Measurements from ENCODE around the gene PBX4.

- TF ChIP-seq POLR2A (IDR thresholded peaks at IDR 0.05): no peak
- TF ChIP-seq, protein P1, sequence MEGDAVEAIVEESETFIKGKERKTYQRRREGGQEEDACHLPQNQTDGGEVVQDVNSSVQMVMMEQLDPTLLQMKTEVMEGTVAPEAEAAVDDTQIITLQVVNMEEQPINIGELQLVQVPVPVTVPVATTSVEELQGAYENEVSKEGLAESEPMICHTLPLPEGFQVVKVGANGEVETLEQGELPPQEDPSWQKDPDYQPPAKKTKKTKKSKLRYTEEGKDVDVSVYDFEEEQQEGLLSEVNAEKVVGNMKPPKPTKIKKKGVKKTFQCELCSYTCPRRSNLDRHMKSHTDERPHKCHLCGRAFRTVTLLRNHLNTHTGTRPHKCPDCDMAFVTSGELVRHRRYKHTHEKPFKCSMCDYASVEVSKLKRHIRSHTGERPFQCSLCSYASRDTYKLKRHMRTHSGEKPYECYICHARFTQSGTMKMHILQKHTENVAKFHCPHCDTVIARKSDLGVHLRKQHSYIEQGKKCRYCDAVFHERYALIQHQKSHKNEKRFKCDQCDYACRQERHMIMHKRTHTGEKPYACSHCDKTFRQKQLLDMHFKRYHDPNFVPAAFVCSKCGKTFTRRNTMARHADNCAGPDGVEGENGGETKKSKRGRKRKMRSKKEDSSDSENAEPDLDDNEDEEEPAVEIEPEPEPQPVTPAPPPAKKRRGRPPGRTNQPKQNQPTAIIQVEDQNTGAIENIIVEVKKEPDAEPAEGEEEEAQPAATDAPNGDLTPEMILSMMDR (IDR thresholded peaks at IDR 0.05): no peak
Observed at GRCh38 chr19:19547674-19548336, 70.7 kb downstream of the PBX4 start.

Data from lower leg skin (tissue), 3 donors.